IMR-90 (cell line): ENCODE results near the gene CIT. TPM values are rescaled to one million over a fixed set of nuclear protein-coding genes. Genes with fewer than 3 reads are reported as not detected.
A peak's percentile ranks its signal among the peaks of the same experiment; 100 is the strongest.

Source experiments
- ATAC-seq: fragments of 200-7000 bp; cut with Tn5 transposase; 2 replicates; pipeline ENCODE4 v1.9.1; 2020; ENCODE audit warnings: low read depth, mild to moderate bottlenecking, moderate library complexity
- BruUV-seq: library from RNA; stranded (reverse); fragments of 400-500 nt; replicated peaks from 2 replicates; lab custom pipeline; 2021; lab: Mats Ljungman, UMichigan
- CTCF ChIA-PET: fragments of 300-600 bp; formaldehyde crosslinking; extraction: SDS; loops from one replicate; lab custom pipeline; 2021; ENCODE audit warnings: antibody characterized with exemption; lab: Yijun Ruan, JAX
- POLR2A ChIA-PET: fragments of 300-600 bp; sonication (Branson Sonifier 250); formaldehyde crosslinking; loops from one replicate; lab custom pipeline; 2022; ENCODE audit warnings: antibody characterized with exemption; ENCODE audit not compliant: unreplicated experiment; lab: Charles Lee
- DNase-seq: peaks from one replicate; pipeline ENCODE4 v3.0.0; 2013
- H2AFZ ChIP-seq: replicated peaks from 2 replicates; pipeline ENCODE3; 2013; ENCODE audit warnings: low read length, mild to moderate bottlenecking; ENCODE audit not compliant: poor library complexity
- H2AK5ac ChIP-seq: 2 replicates; pipeline ENCODE4 v1.6.1; 2013; ENCODE audit warnings: low read depth, low read length, inconsistent platforms
- H2AK9ac ChIP-seq: replicated peaks from 2 replicates; pipeline ENCODE3; 2013; ENCODE audit warnings: mild to moderate bottlenecking, low read depth, low read length, moderate library complexity; ENCODE audit not compliant: poor library complexity
- H2BK120ac ChIP-seq: 2 replicates; pipeline ENCODE4 v1.6.1; 2013; ENCODE audit warnings: low read depth, low read length, inconsistent platforms
- H2BK15ac ChIP-seq: 3 replicates; pipeline ENCODE4 v1.6.1; 2013; ENCODE audit warnings: low read depth, low read length, inconsistent platforms
- H2BK20ac ChIP-seq: 2 replicates; pipeline ENCODE4 v1.6.1; 2013; ENCODE audit warnings: low read depth, mild to moderate bottlenecking, inconsistent platforms, low read length, moderate library complexity
- H2BK5ac ChIP-seq: 2 replicates; pipeline ENCODE4 v1.6.1; 2013; ENCODE audit warnings: mild to moderate bottlenecking, low read depth, low read length, inconsistent platforms; ENCODE audit not compliant: poor library complexity, severe bottlenecking
- H3K14ac ChIP-seq: replicated peaks from 2 replicates; pipeline ENCODE4 v1.6.1; 2013; ENCODE audit warnings: low read depth, low read length, inconsistent platforms
- H3K18ac ChIP-seq: 2 replicates; pipeline ENCODE4 v1.6.1; 2013; ENCODE audit warnings: low read depth, low read length, control low read depth
- H3K23ac ChIP-seq: 2 replicates; pipeline ENCODE4 v1.6.1; 2013; ENCODE audit warnings: low read depth, low read length, inconsistent platforms
- H3K27ac ChIP-seq: 2 replicates; pipeline ENCODE4 v1.5.1; 2013; ENCODE audit warnings: mild to moderate bottlenecking, control low read depth, low read length; ENCODE audit not compliant: insufficient read depth
- H3K27me3 ChIP-seq: 2 replicates; pipeline ENCODE4 v1.6.1; 2013; ENCODE audit warnings: low read length; ENCODE audit not compliant: control insufficient read depth, insufficient read depth
- H3K36me3 ChIP-seq: 2 replicates; pipeline ENCODE4 v1.6.1; 2013; ENCODE audit warnings: low read length, mixed read lengths; ENCODE audit not compliant: control insufficient read depth, insufficient read depth
- H3K4ac ChIP-seq: 2 replicates; pipeline ENCODE4 v1.6.1; 2013; ENCODE audit warnings: low read depth, low read length, inconsistent platforms
- H3K4me1 ChIP-seq: 2 replicates; pipeline ENCODE4 v1.6.1; 2013; ENCODE audit warnings: low read length, mixed read lengths; ENCODE audit not compliant: control insufficient read depth, insufficient read depth
- H3K4me2 ChIP-seq: 2 replicates; pipeline ENCODE4 v1.6.1; 2013; ENCODE audit warnings: low read depth, mild to moderate bottlenecking, control low read depth, low read length, moderate library complexity
- H3K4me3 ChIP-seq: 2 replicates; pipeline ENCODE4 v1.5.1; 2013; ENCODE audit warnings: low read depth, mild to moderate bottlenecking, control low read depth, low read length, moderate library complexity; ENCODE audit not compliant: insufficient read depth
- H3K56ac ChIP-seq: 2 replicates; pipeline ENCODE4 v1.6.1; 2013; ENCODE audit warnings: low read length, inconsistent platforms; ENCODE audit not compliant: insufficient read depth; ENCODE audit errors: extremely low read depth
- H3K79me1 ChIP-seq, 2 experiments: 2 replicates each; pipeline ENCODE4 v1.6.1; 2013; ENCODE audit warnings: low read length in 2 of 2, inconsistent platforms in 1 of 2, low read depth in 1 of 2
- H3K9ac ChIP-seq: 2 replicates; pipeline ENCODE4 v1.6.1; 2013; ENCODE audit warnings: low read depth, low read length, control low read depth
- H3K9me1 ChIP-seq: 2 replicates; pipeline ENCODE4 v1.6.1; 2013; ENCODE audit warnings: low read length, inconsistent platforms; ENCODE audit not compliant: insufficient read depth
- H3K9me3 ChIP-seq: 2 replicates; pipeline ENCODE4 v1.6.1; 2013; ENCODE audit warnings: low read length; ENCODE audit not compliant: control insufficient read depth, insufficient read depth
- H4K20me1 ChIP-seq: 2 replicates; pipeline ENCODE4 v1.6.1; 2013; ENCODE audit warnings: low read length, inconsistent platforms; ENCODE audit not compliant: insufficient read depth
- H4K5ac ChIP-seq: 2 replicates; pipeline ENCODE4 v1.6.1; 2013; ENCODE audit warnings: mild to moderate bottlenecking, low read depth, low read length, control low read depth
- H4K8ac ChIP-seq, 2 experiments: 2 replicates each; pipeline ENCODE4 v1.6.1; 2013; ENCODE audit warnings: low read depth in 2 of 2, low read length in 2 of 2, control low read depth in 1 of 2, inconsistent platforms in 1 of 2
- H4K91ac ChIP-seq: 2 replicates; pipeline ENCODE4 v1.6.1; 2013; ENCODE audit warnings: low read depth, low read length, inconsistent platforms; ENCODE audit not compliant: insufficient read depth
- CEBPB ChIP-seq: IDR thresholded peaks from 2 replicates; pipeline ENCODE4 v1.6.1; 2012; ENCODE audit warnings: low read depth, low read length, improper control_type of control experiment
- SMC3 ChIP-seq: fragments of 150-350 bp; IDR thresholded peaks from 2 replicates; pipeline ENCODE4 v1.6.1; 2016; ENCODE audit warnings: low read depth, mild to moderate bottlenecking, antibody characterized with exemption, low read length, moderate library complexity
- WGBS, 2 experiments: methylation state at CpG; one replicate each; pipeline versions ENCODE4 v1.1.5 to v1.1.7; 2013; ENCODE audit warnings: missing lambda C conversion rate in 2 of 2; ENCODE audit not compliant: insufficient read length in 1 of 2; ENCODE audit errors: extremely low coverage in 2 of 2; 5-methylcytosine and 5-hydroxymethylcytosine counted together
- dilution Hi-C: fragments of 300-500 bp; cut with HindIII; formaldehyde crosslinking; loops from one replicate; pipeline ENCODE4 v1.14.3; 2018; ENCODE audit warnings: low sequenced_read_pairs; ENCODE audit not compliant: unreplicated experiment
- in situ Hi-C: fragments of 300-500 bp; cut with MboI; formaldehyde crosslinking; loops from 3 replicates; pipeline ENCODE4 v1.14.3; 2019; ENCODE audit warnings: low sequenced_read_pairs, inconsistent platforms, mixed read lengths
- intact Hi-C: fragments of 100-400 bp; cut with micrococcal nuclease; formaldehyde crosslinking; loops from 2 replicates; pipeline ENCODE4 v1.10.0; 2022
- polyA plus RNA-seq, 3 experiments: library from polyadenylated mRNA; depleted of rRNA; stranded (reverse); fragments of >200 nt; gene quantifications; 2 replicates each; pipeline ENCODE4 v1.2.3, GENCODE V29; 2012; ENCODE audit warnings: low replicate concordance in 1 of 3
- total RNA-seq: library from RNA; depleted of rRNA; stranded (reverse); fragments of >200 nt; gene quantifications from 2 replicates; pipeline ENCODE4 v1.2.3, GENCODE V29; 2012

The CIT gene
- total and polyA plus RNA-seq, 2 of the 4 experiments (the other 2 are of a cell fraction), result 13.1 to 21.0 TPM

- ATAC-seq (peak; percentile 55), DNase-seq (peak; percentile 59)
- TF ChIP-seq CEBPB (0 out of 2 replicates have a peak, but pooled peaks have one; percentile 30), SMC3 (no peak)
- no peaks in the 10 kb centered on the region for H3K27me3 ChIP-seq
- H4K8ac ChIP-seq, result no peak overlapping the region
- no peak overlapping the region for H4K5ac ChIP-seq
- no peak overlapping the region for H3K4me2 ChIP-seq
- H2AK5ac ChIP-seq, result no peak overlapping the region
- WGBS, 2 experiments, result 43% methylated on average over 2 of the region's 4 CpGs; no CpG with 5 or more reads in 1 of the 2 experiments
- no peak overlapping the region for H3K18ac ChIP-seq
- intact Hi-C loops, result loop anchor here (2.0 kb wide), 1 partner anchor 100 kb away; no protein-coding TSS in a partner anchor
- H3K79me1 ChIP-seq, result peaks cover 16 to 26% of the 10 kb centered on the region in 2 experiments
- no peaks in the 10 kb centered on the region for H3K36me3 ChIP-seq
- H3K4me3 ChIP-seq, result no peak overlapping the region
- no peaks in the 10 kb centered on the region for H3K9me1 ChIP-seq
- H2BK15ac ChIP-seq, result no peak overlapping the region
- H3K14ac ChIP-seq, result no peak overlapping the region
- H3K9ac ChIP-seq, result no peak overlapping the region
- no peak overlapping the region for H3K27ac ChIP-seq
- no peak overlapping the region for H3K4ac ChIP-seq
- in situ Hi-C loops, result no loop called here
- H3K56ac ChIP-seq, result no peak overlapping the region
- no TSS peak for BruUV-seq
- no peak overlapping the region for H2BK5ac ChIP-seq
- H4K20me1 ChIP-seq, result no peaks in the 10 kb centered on the region; the same call in 1 of the 2 replicates
- ChIA-PET POLR2A (no interaction called here), CTCF (interaction anchor here (1.0 to 1.2 kb wide), 2 partner anchors 16 to 22 kb away, joined by 3 read pairs; no protein-coding TSS in a partner anchor)
- H3K9me3 ChIP-seq, result peaks cover 2% of the 10 kb centered on the region; the same call in 1 of the 2 replicates
- H2BK20ac ChIP-seq, result no peak overlapping the region
- dilution Hi-C loops, result no loop called here
- H2AK9ac ChIP-seq, result no peak overlapping the region
- no peak overlapping the region for H4K91ac ChIP-seq
- H2BK120ac ChIP-seq, result no peak overlapping the region
- no peaks in the 10 kb centered on the region; the same call in 1 of the 2 replicates for H3K4me1 ChIP-seq
- H3K23ac ChIP-seq, result no peak overlapping the region
- H2AFZ ChIP-seq, result no peak overlapping the region
These were observed 74.6 kb downstream of the CIT start for GRCh38 chr12:119802472-119802871.
